ENCODE results near the gene CD22.

GRCh38 chr19:35377656-35378055 is 48.7 kb downstream of the CD22 start:
- no peak for TF ChIP-seq CTCF (conservative IDR thresholded peaks at IDR 0.05; ENCODE audit: low read depth, low read length)
- no peak for TF ChIP-seq EZH2 (IDR thresholded peaks at IDR 0.05; ENCODE audit: borderline replicate concordance, low read depth, low read length, poor library complexity, severe bottlenecking)
